Liver (tissue), 9 donors: ENCODE data around the gene COG2. TPM values are rescaled to one million over a fixed set of nuclear protein-coding genes. Genes with fewer than 3 reads are reported as not detected.

ENCODE experiments used
- DNase-seq: peaks from one replicate; pipeline ENCODE4 v3.0.0-alpha.2; 2017; ENCODE audit warnings: low spot score
- H3K27ac ChIP-seq, 2 donors: one replicate each; pipeline ENCODE4 v1.7.0; 2013; ENCODE audit warnings: inconsistent platforms in 2 of 2, low read length in 2 of 2, control low read depth in 1 of 2, low read depth in 1 of 2, mild to moderate bottlenecking in 1 of 2
- H3K27me3 ChIP-seq, 4 donors: one replicate each; pipeline versions ENCODE4 v1.6.1 to v1.7.0; 2013; ENCODE audit warnings: low read length in 3 of 4, inconsistent platforms in 1 of 4, mild to moderate bottlenecking in 1 of 4, moderate library complexity in 1 of 4; ENCODE audit not compliant: control insufficient read depth in 4 of 4, insufficient read depth in 4 of 4
- H3K36me3 ChIP-seq, 4 donors: one replicate each; pipeline versions ENCODE4 v1.6.1 to v1.7.0; 2013; ENCODE audit warnings: low read length in 3 of 4, mild to moderate bottlenecking in 3 of 4, low read depth in 1 of 4, moderate library complexity in 1 of 4; ENCODE audit not compliant: control insufficient read depth in 4 of 4, insufficient read depth in 3 of 4
- H3K4me1 ChIP-seq, 4 donors: one replicate each; pipeline versions ENCODE4 v1.6.1 to v1.7.0; 2013; ENCODE audit warnings: low read length in 3 of 4, mild to moderate bottlenecking in 3 of 4, moderate library complexity in 1 of 4; ENCODE audit not compliant: control insufficient read depth in 4 of 4, insufficient read depth in 4 of 4
- H3K4me3 ChIP-seq, 3 donors: one replicate each; pipeline versions ENCODE4 v1.6.1 to v1.7.0; 2013; ENCODE audit warnings: low read length in 3 of 3, control low read depth in 1 of 3, low read depth in 1 of 3, mild to moderate bottlenecking in 1 of 3
- H3K9ac ChIP-seq, 2 donors: one replicate each; pipeline ENCODE4 v1.7.0; 2013; ENCODE audit warnings: low read length in 2 of 2, mild to moderate bottlenecking in 2 of 2, moderate library complexity in 2 of 2, control low read depth in 1 of 2, low read depth in 1 of 2
- H3K9me3 ChIP-seq, 4 donors: one replicate each; pipeline versions ENCODE4 v1.6.1 to v1.7.0; 2013; ENCODE audit warnings: low read length in 3 of 4; ENCODE audit not compliant: control insufficient read depth in 4 of 4
- ATF3 ChIP-seq: IDR thresholded peaks from 2 replicates; pipeline ENCODE4 v1.6.1; 2016; ENCODE audit warnings: antibody characterized with exemption
- EGR1 ChIP-seq, 2 donors: IDR thresholded peaks; 2 replicates each; pipeline ENCODE4 v1.6.1; 2016 to 2018; ENCODE audit warnings: antibody characterized with exemption in 2 of 2, low read depth in 2 of 2
- FOXA1 ChIP-seq: IDR thresholded peaks from 2 replicates; pipeline ENCODE4 v1.6.1; 2016; ENCODE audit warnings: antibody characterized with exemption
- FOXA2 ChIP-seq: IDR thresholded peaks from 2 replicates; pipeline ENCODE4 v1.6.1; 2016; ENCODE audit warnings: antibody characterized with exemption
- GABPA ChIP-seq, 2 donors: IDR thresholded peaks in 1 of 2; conservative IDR thresholded peaks in 1 of 2; 2 replicates each; pipeline ENCODE4 v1.6.1; 2016; ENCODE audit warnings: antibody characterized with exemption in 2 of 2, mild to moderate bottlenecking in 1 of 2, moderate library complexity in 1 of 2
- HNF4A ChIP-seq, 2 donors: conservative IDR thresholded peaks; 2 replicates each; pipeline ENCODE4 v1.6.1; 2016; ENCODE audit warnings: antibody characterized with exemption in 2 of 2, mild to moderate bottlenecking in 2 of 2
- HNF4G ChIP-seq: IDR thresholded peaks from 2 replicates; pipeline ENCODE4 v1.6.1; 2016; ENCODE audit warnings: antibody characterized with exemption
- JUND ChIP-seq, 2 donors: IDR thresholded peaks; 2 replicates each; pipeline ENCODE4 v1.6.1; 2016; ENCODE audit warnings: antibody characterized with exemption in 2 of 2
- NR2F2 ChIP-seq: IDR thresholded peaks from 2 replicates; pipeline ENCODE4 v1.6.1; 2016; ENCODE audit warnings: antibody characterized with exemption
- RAD21 ChIP-seq, 2 donors: IDR thresholded peaks; 2 replicates each; pipeline ENCODE4 v1.6.1; 2016; ENCODE audit warnings: antibody characterized with exemption in 2 of 2, mild to moderate bottlenecking in 2 of 2
- RXRA ChIP-seq, 2 donors: IDR thresholded peaks; 2 replicates each; pipeline ENCODE4 v1.6.1; 2017 to 2018; ENCODE audit warnings: antibody characterized with exemption in 2 of 2, mild to moderate bottlenecking in 1 of 2
- SP1 ChIP-seq: IDR thresholded peaks from 2 replicates; pipeline ENCODE4 v1.6.1; 2018; ENCODE audit warnings: antibody characterized with exemption, mild to moderate bottlenecking
- TAF1 ChIP-seq: conservative IDR thresholded peaks from 2 replicates; pipeline ENCODE4 v1.6.1; 2016; ENCODE audit warnings: antibody characterized with exemption, mild to moderate bottlenecking
- YY1 ChIP-seq: IDR thresholded peaks from 2 replicates; pipeline ENCODE4 v1.6.1; 2016; ENCODE audit warnings: antibody characterized with exemption, mild to moderate bottlenecking
- ZBTB33 ChIP-seq: IDR thresholded peaks from 2 replicates; pipeline ENCODE4 v1.6.1; 2016; ENCODE audit warnings: antibody characterized with exemption
- WGBS: extraction: QIAGEN DNeasy Blood & Tissue Kit; methylation state at CpG from one replicate; pipeline ENCODE4 v1.1.7; 2013; 5-methylcytosine and 5-hydroxymethylcytosine counted together
- polyA plus RNA-seq, 2 donors: library from polyadenylated mRNA; stranded (reverse) in 1 of 2; unstranded in 1 of 2; fragments of 200-250 nt in 1 of 2; fragments of >200 nt in 1 of 2; fragmentation: Nextera tagmentation in 1 of 2; extraction: Ambion mirVana in 1 of 2; gene quantifications; one replicate each; pipeline versions ENCODE4 v1.2.1 to v1.2.3, GENCODE V29; 2013 to 2015
- total RNA-seq, 2 donors: library from RNA; depleted of rRNA; stranded (reverse); fragments of >200 nt; gene quantifications; one replicate each; pipeline ENCODE4 v1.2.3, GENCODE V29; 2014
- TF ChIP-seq, protein P1 (sequence below): IDR thresholded peaks from 2 replicates; pipeline ENCODE4 v1.6.1; 2016; ENCODE audit warnings: antibody characterized with exemption, mild to moderate bottlenecking
- TF ChIP-seq, protein P2 (sequence below): fragments of 150-350 bp; IDR thresholded peaks from 2 replicates; pipeline ENCODE4 v1.5.1; 2017; ENCODE audit warnings: improper control_type of control experiment, low read depth, low read length; ENCODE audit not compliant: missing input control
- TF ChIP-seq, protein P3 (sequence below): IDR thresholded peaks from 2 replicates; pipeline ENCODE4 v1.6.1; 2016; ENCODE audit warnings: antibody characterized with exemption
- donor health status: healthy.
- donor health status: healthy.
- donor health status: healthy.
- donor health status: healthy.
- donor health status: healthy.

COG2 gene
- total and polyA plus RNA-seq, 4 donors = 6.4 to 16.1 (median 14.3) TPM

GRCh38 chr1:230621324-230622030 is 20.8 kb upstream of the COG2 start:
- TF ChIP-seq, protein P1, sequence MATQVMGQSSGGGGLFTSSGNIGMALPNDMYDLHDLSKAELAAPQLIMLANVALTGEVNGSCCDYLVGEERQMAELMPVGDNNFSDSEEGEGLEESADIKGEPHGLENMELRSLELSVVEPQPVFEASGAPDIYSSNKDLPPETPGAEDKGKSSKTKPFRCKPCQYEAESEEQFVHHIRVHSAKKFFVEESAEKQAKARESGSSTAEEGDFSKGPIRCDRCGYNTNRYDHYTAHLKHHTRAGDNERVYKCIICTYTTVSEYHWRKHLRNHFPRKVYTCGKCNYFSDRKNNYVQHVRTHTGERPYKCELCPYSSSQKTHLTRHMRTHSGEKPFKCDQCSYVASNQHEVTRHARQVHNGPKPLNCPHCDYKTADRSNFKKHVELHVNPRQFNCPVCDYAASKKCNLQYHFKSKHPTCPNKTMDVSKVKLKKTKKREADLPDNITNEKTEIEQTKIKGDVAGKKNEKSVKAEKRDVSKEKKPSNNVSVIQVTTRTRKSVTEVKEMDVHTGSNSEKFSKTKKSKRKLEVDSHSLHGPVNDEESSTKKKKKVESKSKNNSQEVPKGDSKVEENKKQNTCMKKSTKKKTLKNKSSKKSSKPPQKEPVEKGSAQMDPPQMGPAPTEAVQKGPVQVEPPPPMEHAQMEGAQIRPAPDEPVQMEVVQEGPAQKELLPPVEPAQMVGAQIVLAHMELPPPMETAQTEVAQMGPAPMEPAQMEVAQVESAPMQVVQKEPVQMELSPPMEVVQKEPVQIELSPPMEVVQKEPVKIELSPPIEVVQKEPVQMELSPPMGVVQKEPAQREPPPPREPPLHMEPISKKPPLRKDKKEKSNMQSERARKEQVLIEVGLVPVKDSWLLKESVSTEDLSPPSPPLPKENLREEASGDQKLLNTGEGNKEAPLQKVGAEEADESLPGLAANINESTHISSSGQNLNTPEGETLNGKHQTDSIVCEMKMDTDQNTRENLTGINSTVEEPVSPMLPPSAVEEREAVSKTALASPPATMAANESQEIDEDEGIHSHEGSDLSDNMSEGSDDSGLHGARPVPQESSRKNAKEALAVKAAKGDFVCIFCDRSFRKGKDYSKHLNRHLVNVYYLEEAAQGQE = no peak
- TF ChIP-seq JUND (IDR thresholded peaks at IDR 0.05) (no peak), FOXA1 (no peak), HNF4G (no peak), HNF4A (conservative IDR thresholded peaks at IDR 0.05) (no peak), FOXA2 (no peak), RXRA (IDR thresholded peaks at IDR 0.05) (no peak), SP1 (no peak), EGR1 (IDR thresholded peaks at IDR 0.05; ENCODE audit: low read depth in 2 of 2) (no peak), TAF1 (no peak), NR2F2 (no peak), RAD21 (IDR thresholded peaks at IDR 0.05) (no peak)
- TF ChIP-seq, protein P2, sequence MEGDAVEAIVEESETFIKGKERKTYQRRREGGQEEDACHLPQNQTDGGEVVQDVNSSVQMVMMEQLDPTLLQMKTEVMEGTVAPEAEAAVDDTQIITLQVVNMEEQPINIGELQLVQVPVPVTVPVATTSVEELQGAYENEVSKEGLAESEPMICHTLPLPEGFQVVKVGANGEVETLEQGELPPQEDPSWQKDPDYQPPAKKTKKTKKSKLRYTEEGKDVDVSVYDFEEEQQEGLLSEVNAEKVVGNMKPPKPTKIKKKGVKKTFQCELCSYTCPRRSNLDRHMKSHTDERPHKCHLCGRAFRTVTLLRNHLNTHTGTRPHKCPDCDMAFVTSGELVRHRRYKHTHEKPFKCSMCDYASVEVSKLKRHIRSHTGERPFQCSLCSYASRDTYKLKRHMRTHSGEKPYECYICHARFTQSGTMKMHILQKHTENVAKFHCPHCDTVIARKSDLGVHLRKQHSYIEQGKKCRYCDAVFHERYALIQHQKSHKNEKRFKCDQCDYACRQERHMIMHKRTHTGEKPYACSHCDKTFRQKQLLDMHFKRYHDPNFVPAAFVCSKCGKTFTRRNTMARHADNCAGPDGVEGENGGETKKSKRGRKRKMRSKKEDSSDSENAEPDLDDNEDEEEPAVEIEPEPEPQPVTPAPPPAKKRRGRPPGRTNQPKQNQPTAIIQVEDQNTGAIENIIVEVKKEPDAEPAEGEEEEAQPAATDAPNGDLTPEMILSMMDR = no peak
- TF ChIP-seq, protein P3, sequence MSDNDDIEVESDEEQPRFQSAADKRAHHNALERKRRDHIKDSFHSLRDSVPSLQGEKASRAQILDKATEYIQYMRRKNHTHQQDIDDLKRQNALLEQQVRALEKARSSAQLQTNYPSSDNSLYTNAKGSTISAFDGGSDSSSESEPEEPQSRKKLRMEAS = no peak
- Histone ChIP-seq H3K4me3 (no peak overlapping the region), H3K4me1 (no peaks in the 10 kb centered on the region), H3K27me3 (no peaks in the 10 kb centered on the region), H3K36me3 (no peaks in the 10 kb centered on the region), H3K27ac (no peak overlapping the region), H3K9ac (no peak overlapping the region), H3K9me3 (no peaks in the 10 kb centered on the region)
- 78% methylated on average over 7 of the region's 7 CpGs for WGBS
- DNase-seq = no peak

GRCh38 chr1:230622151-230622550 is 20.1 kb upstream of the COG2 start:
- 77% methylated on average over 4 of the region's 4 CpGs for WGBS
- no peak for DNase-seq
- TF ChIP-seq, protein P2 = no peak
- no peak for TF ChIP-seq YY1
- TF ChIP-seq JUND (IDR thresholded peaks at IDR 0.05) = no peak
- no peak for TF ChIP-seq FOXA2
- TF ChIP-seq, protein P3 = no peak
- no peak for TF ChIP-seq ZBTB33
- TF ChIP-seq GABPA (IDR thresholded peaks at IDR 0.05 in 1 of 2, conservative IDR thresholded peaks at IDR 0.05 in 1 of 2) = no peak
- no peak for TF ChIP-seq EGR1 (IDR thresholded peaks at IDR 0.05; ENCODE audit: low read depth in 2 of 2)
- TF ChIP-seq ATF3 = no peak
- TF ChIP-seq TAF1 = no peak
- no peak for TF ChIP-seq HNF4G
- TF ChIP-seq FOXA1 = no peak
- TF ChIP-seq NR2F2 = no peak
- TF ChIP-seq RAD21 (IDR thresholded peaks at IDR 0.05) = no peak
- TF ChIP-seq RXRA (IDR thresholded peaks at IDR 0.05) = no peak

More at GRCh38 chr1:230622151-230622550, 20.1 kb upstream of the COG2 start:
- Histone ChIP-seq H3K4me3 (no peak overlapping the region), H3K36me3 (no peaks in the 10 kb centered on the region), H3K27me3 (no peaks in the 10 kb centered on the region), H3K9ac (no peak overlapping the region), H3K9me3 (no peaks in the 10 kb centered on the region), H3K4me1 (no peaks in the 10 kb centered on the region), H3K27ac (no peak overlapping the region)
